H1 (cell line): Measurements from ENCODE around the gene CCR1. TPM values are rescaled to one million over a fixed set of nuclear protein-coding genes. Genes with fewer than 3 reads are reported as not detected.

Experiments
- CTCF ChIA-PET: fragments of 300-600 bp; sonication (Branson Sonifier 250); formaldehyde crosslinking; loops from one replicate; lab custom pipeline; 2021; ENCODE audit not compliant: partially characterized antibody; lab: Charles Lee
- POLR2A ChIA-PET: fragments of 300-600 bp; sonication (Branson Sonifier 250); formaldehyde crosslinking; loops from one replicate; lab custom pipeline; 2021; ENCODE audit warnings: inconsistent platforms; ENCODE audit not compliant: partially characterized antibody; lab: Charles Lee
- DNase-seq, 2 experiments: peaks; one replicate each; pipeline versions ENCODE4 v3.0.0 to v3.0.0-alpha.2; 2010 to 2022; ENCODE audit warnings: low spot score in 2 of 2, low read depth in 1 of 2, mixed read lengths in 1 of 2
- FAIRE-seq: peaks from 2 replicates; lab custom pipeline; 2011; peaks lifted over from hg19 to GRCh38; lab: Jason Lieb, UNC
- H2AFZ ChIP-seq: 2 replicates; pipeline ENCODE4 v1.8.1; 2012; ENCODE audit warnings: low read length, inconsistent platforms
- H2AK5ac ChIP-seq: 2 replicates; pipeline ENCODE4 v1.6.1; 2013; ENCODE audit warnings: low read depth, low read length
- H2BK120ac ChIP-seq: replicated peaks from 2 replicates; pipeline ENCODE3; 2013; ENCODE audit warnings: low read depth, low read length, inconsistent platforms
- H2BK12ac ChIP-seq: 2 replicates; pipeline ENCODE4 v1.6.1; 2013; ENCODE audit warnings: low read depth, low read length
- H2BK15ac ChIP-seq: 2 replicates; pipeline ENCODE4 v1.6.1; 2013; ENCODE audit warnings: low read length
- H2BK20ac ChIP-seq: 2 replicates; pipeline ENCODE4 v1.6.1; 2013; ENCODE audit warnings: low read length
- H2BK5ac ChIP-seq: 2 replicates; pipeline ENCODE4 v1.6.1; 2013; ENCODE audit warnings: low read depth, low read length
- H3K14ac ChIP-seq: 2 replicates; pipeline ENCODE4 v1.6.1; 2013; ENCODE audit warnings: inconsistent platforms; ENCODE audit not compliant: insufficient read length
- H3K18ac ChIP-seq: 2 replicates; pipeline ENCODE4 v1.6.1; 2013; ENCODE audit warnings: low read length; ENCODE audit errors: extremely low read depth
- H3K23ac ChIP-seq: 2 replicates; pipeline ENCODE4 v1.6.1; 2013; ENCODE audit warnings: inconsistent platforms; ENCODE audit not compliant: insufficient read length
- H3K23me2 ChIP-seq: 2 replicates; pipeline ENCODE4 v1.6.1; 2013; ENCODE audit warnings: low read depth, low read length
- H3K27ac ChIP-seq: 2 replicates; pipeline ENCODE4 v1.6.1; 2011; ENCODE audit warnings: low read depth, low read length, inconsistent platforms
- H3K27me3 ChIP-seq, 4 experiments: replicated peaks in 1 of 4; 1 replicate in 1 of 4; 2 replicates in 3 of 4; pipeline versions ENCODE4 v1.6.1 to v1.8.1; 2011 to 2013; ENCODE audit warnings: low read length in 3 of 4, mild to moderate bottlenecking in 3 of 4, inconsistent platforms in 2 of 4, mixed read lengths in 2 of 4, moderate library complexity in 1 of 4; ENCODE audit not compliant: control insufficient read depth in 3 of 4, insufficient read depth in 3 of 4; ENCODE audit errors: extremely low read depth in 1 of 4
- H3K36me3 ChIP-seq, 4 experiments: 2 replicates each; pipeline versions ENCODE4 v1.6.1 to v1.8.1; 2011 to 2013; ENCODE audit warnings: mild to moderate bottlenecking in 4 of 4, low read length in 3 of 4, moderate library complexity in 2 of 4, control low read depth in 1 of 4, inconsistent platforms in 1 of 4; ENCODE audit not compliant: insufficient read depth in 4 of 4, control insufficient read depth in 2 of 4
- H3K4ac ChIP-seq: replicated peaks from 2 replicates; pipeline ENCODE3; 2013; ENCODE audit warnings: low read length, low read depth, mixed read lengths, inconsistent platforms; ENCODE audit not compliant: insufficient read length
- H3K4me1 ChIP-seq, 4 experiments: replicated peaks in 1 of 4; 1 replicate in 1 of 4; 2 replicates in 3 of 4; pipeline versions ENCODE4 v1.6.1 to v1.8.1; 2011 to 2013; ENCODE audit warnings: low read length in 3 of 4, inconsistent platforms in 2 of 4, mixed read lengths in 1 of 4; ENCODE audit not compliant: insufficient read depth in 4 of 4, control insufficient read depth in 3 of 4
- H3K4me2 ChIP-seq, 2 experiments: 2 replicates each; pipeline versions ENCODE4 v1.6.1 to v1.8.1; 2011 to 2013; ENCODE audit warnings: low read depth in 2 of 2, low read length in 2 of 2, control low read depth in 1 of 2, inconsistent platforms in 1 of 2, mild to moderate bottlenecking in 1 of 2; ENCODE audit not compliant: insufficient read depth in 1 of 2
- H3K4me3 ChIP-seq, 4 experiments: fragments of 200-600, 300-600 bp in 1 of 4; sonication (generic), shearing (Covaris generic), sonication (Bioruptor Twin) in 1 of 4; 2 replicates each; pipeline versions ENCODE4 v1.5.1 to v1.8.1; 2011 to 2016; ENCODE audit warnings: low read length in 4 of 4, low read depth in 3 of 4, control low read depth in 2 of 4, inconsistent platforms in 2 of 4, mild to moderate bottlenecking in 2 of 4, mixed read lengths in 1 of 4, moderate library complexity in 1 of 4; ENCODE audit not compliant: insufficient read depth in 2 of 4; ENCODE audit errors: extremely low read depth in 1 of 4
- H3K56ac ChIP-seq: replicated peaks from 2 replicates; pipeline ENCODE3; 2013; ENCODE audit warnings: low read depth, mild to moderate bottlenecking, mixed read lengths, low read length, inconsistent platforms; ENCODE audit not compliant: insufficient read length
- H3K79me1 ChIP-seq: 2 replicates; pipeline ENCODE4 v1.6.1; 2013; ENCODE audit warnings: low read depth, low read length, control low read depth
- H3K79me2 ChIP-seq, 2 experiments: 2 replicates each; pipeline versions ENCODE4 v1.6.1 to v1.8.1; 2012 to 2013; ENCODE audit warnings: low read length in 2 of 2, mild to moderate bottlenecking in 2 of 2, inconsistent platforms in 1 of 2; ENCODE audit not compliant: insufficient read depth in 2 of 2, control insufficient read depth in 1 of 2
- H3K9ac ChIP-seq, 4 experiments: replicated peaks in 1 of 4; 1 replicate in 1 of 4; 2 replicates in 3 of 4; pipeline versions ENCODE4 v1.6.1 to v1.8.1; 2011 to 2013; ENCODE audit warnings: low read depth in 3 of 4, low read length in 3 of 4, control low read depth in 2 of 4, mild to moderate bottlenecking in 2 of 4, moderate library complexity in 2 of 4, inconsistent platforms in 1 of 4; ENCODE audit errors: extremely low read depth in 1 of 4
- H3K9me3 ChIP-seq, 2 experiments: 2 replicates each; pipeline versions ENCODE4 v1.6.1 to v1.8.1; 2012 to 2013; ENCODE audit warnings: mild to moderate bottlenecking in 2 of 2, moderate library complexity in 2 of 2, control low read depth in 1 of 2, inconsistent platforms in 1 of 2, low read depth in 1 of 2, low read length in 1 of 2, mixed read lengths in 1 of 2; ENCODE audit not compliant: insufficient read depth in 2 of 2
- H4K20me1 ChIP-seq, 2 experiments: replicated peaks in 1 of 2; 2 replicates each; pipeline versions ENCODE3 to v1.8.1; 2011 to 2013; ENCODE audit warnings: inconsistent platforms in 2 of 2, low read length in 2 of 2, mild to moderate bottlenecking in 1 of 2; ENCODE audit not compliant: insufficient read depth in 2 of 2, control insufficient read depth in 1 of 2
- H4K5ac ChIP-seq: 2 replicates; pipeline ENCODE4 v1.6.1; 2013; ENCODE audit warnings: low read length, low read depth, mixed read lengths, inconsistent platforms; ENCODE audit not compliant: insufficient read length
- H4K8ac ChIP-seq: 2 replicates; pipeline ENCODE4 v1.8.0; 2013; ENCODE audit warnings: mild to moderate bottlenecking, moderate library complexity, low read length, inconsistent platforms; ENCODE audit not compliant: insufficient read depth; ENCODE audit errors: extremely low read depth
- H4K91ac ChIP-seq: replicated peaks from 2 replicates; pipeline ENCODE3; 2013; ENCODE audit warnings: low read length, mixed read lengths, inconsistent platforms; ENCODE audit not compliant: insufficient read length
- ASH2L ChIP-seq: fragments of 200-600, 300-600 bp; sonication (generic); IDR thresholded peaks from one replicate; pipeline ENCODE4 v1.7.1; 2017; ENCODE audit warnings: low read length
- CHD2 ChIP-seq: IDR thresholded peaks from 2 replicates; pipeline ENCODE4 v1.6.1; 2012; ENCODE audit warnings: low read length, improper control_type of control experiment
- CTBP2 ChIP-seq: IDR thresholded peaks from 2 replicates; pipeline ENCODE4 v1.7.0; 2011; ENCODE audit warnings: borderline replicate concordance, mild to moderate bottlenecking, moderate library complexity, mixed read lengths, low read length; ENCODE audit not compliant: insufficient read depth, insufficient read length
- HDAC6 ChIP-seq: IDR thresholded peaks from one replicate; pipeline ENCODE4 v1.7.1; 2012; ENCODE audit warnings: low read depth, mild to moderate bottlenecking, inconsistent platforms, low read length, moderate library complexity
- JUN ChIP-seq: IDR thresholded peaks from 2 replicates; pipeline ENCODE4 v1.6.1; 2011; ENCODE audit warnings: low read depth, mild to moderate bottlenecking, improper control_type of control experiment, low read length
- SP1 ChIP-seq: IDR thresholded peaks from 2 replicates; pipeline ENCODE4 v1.6.1; 2011; ENCODE audit warnings: low read depth, low read length
- SUZ12 ChIP-seq: fragments of 200-600 bp; sonication (generic); IDR thresholded peaks from 2 replicates; pipeline ENCODE4 v1.6.1; 2012; ENCODE audit warnings: mild to moderate bottlenecking, inconsistent platforms, low read length, moderate library complexity, mixed read lengths
- WGBS, 2 experiments: shearing (Covaris generic) in 1 of 2; methylation state at CpG; one replicate each; pipeline versions ENCODE4 v1.1.6 to v1.1.7; 2013 to 2015; ENCODE audit warnings: low lambda C conversion rate in 2 of 2, mixed read lengths in 2 of 2, inconsistent platforms in 1 of 2, low coverage in 1 of 2, missing lambda C conversion rate in 1 of 2; ENCODE audit not compliant: insufficient replicate concordance in 2 of 2, insufficient coverage in 1 of 2, insufficient read length in 1 of 2; ENCODE audit errors: extremely low coverage in 1 of 2, missing lambda C conversion rate in 1 of 2; 5-methylcytosine and 5-hydroxymethylcytosine counted together
- polyA plus RNA-seq, 7 experiments: library from polyadenylated mRNA; depleted of rRNA in 3 of 7; stranded (reverse) in 5 of 7; unstranded in 2 of 7; fragments of >200 nt in 5 of 7; fragments of 200-250 nt in 2 of 7; gene quantifications; 1 replicate in 5 of 7; 2 replicates in 1 of 7; 4 replicates in 1 of 7; pipeline versions ENCODE4 v1.2.1 to v1.2.3, GENCODE V29; 2011 to 2013; ENCODE audit warnings: missing spikeins in 2 of 7, mixed read lengths in 2 of 7
- total RNA-seq: library from RNA; stranded (reverse); fragmentation: NEBNext Ultra II Directional; extraction: Animal tissue kit (Norgen Biotek cat#: 25700); gene quantifications from 2 replicates; pipeline ENCODE4 v1.2.1, GENCODE V29; 2021

Gene CCR1
- total and polyA plus RNA-seq, 2 of the 8 experiments (the other 6 are each of a cell fraction or from before 2014, with no cell fraction given): not detected

DNA sequence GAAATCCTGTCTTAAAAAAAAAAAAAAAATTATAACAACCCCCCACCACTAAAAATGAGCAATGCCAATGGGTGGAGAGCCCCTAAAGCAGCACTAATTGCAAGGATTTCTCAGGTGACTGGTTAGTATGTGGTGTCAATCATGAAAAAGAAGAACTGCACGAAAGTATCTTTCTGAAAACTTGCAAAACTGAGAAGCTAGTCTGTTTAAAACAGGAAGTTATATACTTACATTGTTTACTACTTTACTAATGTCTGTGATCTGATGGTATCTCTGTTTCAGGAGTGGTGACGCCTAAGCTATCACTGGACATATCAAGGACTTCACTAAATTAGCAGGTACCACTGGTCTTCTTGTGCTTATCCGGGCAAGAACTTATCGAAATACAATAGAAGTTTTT, 34.0 kb upstream of the CCR1 start, which contains the start of gene CCR3:
Gene CCR3 (plus strand): TSS at position 341 of the 400 bp plus-strand sequence. CDS start 22,699 bp downstream, outside the sequence.
- Histone ChIP-seq H3K4me1 (peaks cover 0 to 4% (median 1%) of the 10 kb centered on the region in 4 experiments; a peak in 3 of 7 replicates), H4K20me1 (no peaks in the 10 kb centered on the region), H3K27ac (no peak within 1 kb of the TSS), H2BK5ac (no peak within 1 kb of the TSS), H3K79me1 (no peaks in the 10 kb centered on the region), H2BK12ac (no peak within 1 kb of the TSS), H3K9ac (no peak within 1 kb of the TSS), H3K56ac (no peak within 1 kb of the TSS), H3K36me3 (no peaks in the 10 kb centered on the region), H3K23me2 (no peaks in the 10 kb centered on the region), H2AK5ac (no peak within 1 kb of the TSS), H3K14ac (no peak within 1 kb of the TSS), H2BK120ac (no peak within 1 kb of the TSS), H4K8ac (no peak within 1 kb of the TSS), H3K4ac (no peak within 1 kb of the TSS), H3K23ac (no peak within 1 kb of the TSS), H4K91ac (no peak within 1 kb of the TSS), H3K4me2 (no peak within 1 kb of the TSS), H2BK15ac (no peak within 1 kb of the TSS), H3K27me3 (no peaks in the 10 kb centered on the region), H2BK20ac (no peak within 1 kb of the TSS), H3K9me3 (no peaks in the 10 kb centered on the region), H4K5ac (no peak within 1 kb of the TSS), H2AFZ (no peak within 1 kb of the TSS), H3K18ac (no peak within 1 kb of the TSS), H3K79me2 (no peaks in the 10 kb centered on the region), H3K4me3 (no peak within 1 kb of the TSS)
- FAIRE-seq (no peak), DNase-seq (no peak)
- POLR2A ChIA-PET: no interaction called here
- WGBS, 2 experiments: 95% methylated on average over 4 of the region's 4 CpGs; no CpG with 5 or more reads in 1 of the 2 experiments
- CTCF ChIA-PET: interaction anchor here (0.8 to 1.6 kb wide), 4 partner anchors 11 to 163 kb away, joined by 3 read pairs; partner anchors contain the start of gene CCR5
- no peak for TF ChIP-seq HDAC6
- TF ChIP-seq JUN: no peak
- no peak for TF ChIP-seq SUZ12
- TF ChIP-seq ASH2L: no peak
- no peak for TF ChIP-seq CHD2
- no peak for TF ChIP-seq CTBP2
- no peak for TF ChIP-seq SP1
